ENCODE results near the gene PIK3R4.

The PIK3R4 gene

DNA sequence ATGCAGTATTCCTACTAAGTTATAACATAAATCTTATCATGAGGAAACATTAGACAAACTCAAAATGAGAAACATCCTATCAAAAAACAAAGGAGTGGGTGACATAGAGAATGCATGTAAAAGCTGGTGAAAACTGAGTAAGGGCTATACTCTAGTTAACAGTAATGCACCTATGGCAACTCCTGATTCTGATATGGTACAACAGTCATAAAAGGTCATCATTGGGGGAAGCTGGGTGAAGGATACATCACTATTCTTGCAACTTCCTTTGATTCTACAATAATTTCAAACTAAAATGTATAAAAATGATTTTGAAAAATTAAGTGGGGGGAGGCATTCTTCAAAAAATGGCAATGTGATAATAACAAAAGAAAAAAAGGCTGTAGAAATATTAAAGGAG is 6.8 kb downstream of the PIK3R4 start:
- DNase-seq = no peak

DNA sequence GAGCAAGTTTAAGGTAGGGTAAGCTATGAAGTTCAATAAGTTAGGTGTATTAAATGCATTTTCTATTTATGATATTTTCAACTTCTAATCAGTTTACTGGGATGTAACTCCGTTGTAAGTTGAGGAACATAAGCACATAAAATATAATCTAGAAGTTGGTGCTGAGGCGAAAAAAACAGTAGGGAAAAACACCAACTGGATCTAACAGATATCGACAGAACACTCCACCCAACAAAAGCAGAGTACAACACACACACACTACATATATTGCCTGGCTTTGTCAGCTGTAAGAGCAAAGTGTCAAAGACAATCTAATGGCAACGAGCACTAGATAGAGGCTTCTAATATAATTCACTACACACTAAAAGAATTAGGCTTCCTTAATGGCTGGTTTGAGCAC is 8.4 kb downstream of the PIK3R4 start:
- no peak for DNase-seq

DNA sequence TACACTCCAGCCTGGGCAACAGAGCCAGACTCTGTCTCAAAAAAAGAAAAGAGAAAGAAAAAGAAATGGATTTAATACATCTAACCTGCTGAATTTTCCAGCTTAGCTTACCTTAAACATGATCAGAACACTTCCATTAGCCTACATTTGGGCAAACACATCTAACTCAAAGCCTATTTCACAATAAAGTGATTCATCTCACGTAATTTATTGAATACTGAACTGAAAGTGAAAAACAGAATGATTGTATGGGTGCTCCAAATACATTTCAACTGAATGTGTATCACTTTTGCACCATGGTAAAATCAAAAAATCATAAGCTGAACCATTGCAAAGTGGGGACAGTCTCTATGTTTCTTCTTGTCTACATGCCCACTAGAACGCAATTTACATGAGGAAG is 9.0 kb downstream of the PIK3R4 start:
- DNase-seq = no peak

DNA sequence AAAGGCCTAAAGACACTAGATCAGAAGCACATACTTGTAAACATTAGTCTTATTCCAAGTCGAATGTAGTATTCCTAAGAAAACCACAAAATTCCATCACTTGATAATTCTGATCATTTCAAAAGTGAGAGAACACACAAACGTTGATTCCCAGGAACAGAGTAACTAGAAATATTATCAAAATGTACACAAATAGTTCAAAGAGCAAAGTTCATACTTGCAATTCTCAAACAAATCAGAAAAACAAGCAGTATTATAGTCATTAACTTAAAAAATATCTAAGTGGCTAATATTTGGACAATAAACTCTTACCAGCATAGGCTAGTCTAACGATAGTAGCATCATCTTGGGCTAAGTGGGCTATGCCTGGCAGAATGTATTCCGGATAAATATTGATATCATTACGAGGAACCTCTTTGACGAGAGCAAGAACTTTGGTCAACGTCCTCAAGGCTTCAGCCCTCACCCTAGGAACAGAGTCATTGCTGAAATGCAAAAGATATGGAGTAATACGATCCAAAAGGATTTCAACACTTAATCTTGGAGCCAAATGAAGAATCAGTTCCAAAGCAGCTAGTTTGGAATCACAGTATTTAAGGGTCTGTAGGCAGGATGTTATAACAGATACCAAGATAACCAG is 13.3 kb downstream of the PIK3R4 start:
- DNase-seq = no peak

GRCh38 chr3:130732501-130732900 is 14.1 kb downstream of the PIK3R4 start:
- no peak for DNase-seq

DNA sequence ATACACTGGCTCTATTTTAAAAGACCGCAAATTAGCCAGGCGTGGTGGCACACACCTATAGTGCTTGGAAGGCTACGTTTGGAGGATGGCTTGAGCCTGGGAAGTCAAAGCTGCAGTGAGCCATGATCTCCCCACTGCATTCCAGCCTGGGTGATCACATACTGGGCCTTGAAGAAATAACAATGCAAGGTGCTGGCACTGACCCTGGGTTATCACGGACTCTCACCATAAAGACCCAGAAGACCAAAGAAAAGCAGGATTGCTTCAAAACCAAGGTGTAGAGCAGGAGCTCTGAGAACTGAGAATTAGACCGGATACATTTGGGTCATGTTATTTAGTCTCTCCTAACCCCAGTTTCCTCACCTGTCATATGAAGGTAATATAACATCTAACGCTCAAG is 14.8 kb downstream of the PIK3R4 start:
- no peak for DNase-seq

DNA sequence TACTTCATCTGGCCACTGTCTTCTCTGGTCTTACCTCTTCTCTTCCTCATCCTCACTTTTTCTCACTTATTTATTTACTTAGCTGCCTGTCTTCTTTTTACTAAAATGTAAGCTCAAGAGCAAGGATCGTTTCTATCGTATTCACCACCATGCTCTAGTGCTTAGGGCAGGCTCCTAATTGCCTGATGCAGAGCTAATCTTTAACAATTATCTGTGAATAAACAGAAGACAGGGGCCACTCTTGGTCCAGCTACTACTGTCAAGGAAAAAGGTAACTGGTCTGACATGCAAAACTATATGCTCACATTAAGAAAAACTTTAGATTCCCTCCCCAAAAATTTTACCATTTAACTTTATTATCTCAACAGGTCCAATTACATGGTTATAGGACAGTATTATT is 17.5 kb downstream of the PIK3R4 start:
- DNase-seq = no peak

DNA sequence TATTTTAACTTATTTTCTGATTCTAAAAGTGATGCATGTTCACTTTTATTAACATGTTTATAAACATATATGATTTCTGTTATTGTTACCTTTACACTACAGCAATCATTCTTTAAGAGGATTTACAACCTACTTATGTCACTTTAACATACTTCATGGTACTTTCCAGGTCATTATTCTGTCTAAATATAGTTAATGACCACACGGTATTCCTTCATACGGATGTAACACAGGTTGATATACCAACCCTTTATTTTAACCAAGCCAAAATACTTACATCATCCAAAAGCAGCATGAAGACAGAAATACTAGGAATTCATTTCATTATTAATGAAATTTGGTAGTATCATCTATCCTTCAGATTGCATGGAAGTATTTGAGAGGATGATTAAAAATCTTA is 18.6 kb downstream of the PIK3R4 start:
- no peak for DNase-seq

GRCh38 chr3:130725746-130726145 is 20.9 kb downstream of the PIK3R4 start:
- DNase-seq = no peak

GRCh38 chr3:130715616-130716015 is 31.0 kb downstream of the PIK3R4 start:
- DNase-seq = no peak

DNA sequence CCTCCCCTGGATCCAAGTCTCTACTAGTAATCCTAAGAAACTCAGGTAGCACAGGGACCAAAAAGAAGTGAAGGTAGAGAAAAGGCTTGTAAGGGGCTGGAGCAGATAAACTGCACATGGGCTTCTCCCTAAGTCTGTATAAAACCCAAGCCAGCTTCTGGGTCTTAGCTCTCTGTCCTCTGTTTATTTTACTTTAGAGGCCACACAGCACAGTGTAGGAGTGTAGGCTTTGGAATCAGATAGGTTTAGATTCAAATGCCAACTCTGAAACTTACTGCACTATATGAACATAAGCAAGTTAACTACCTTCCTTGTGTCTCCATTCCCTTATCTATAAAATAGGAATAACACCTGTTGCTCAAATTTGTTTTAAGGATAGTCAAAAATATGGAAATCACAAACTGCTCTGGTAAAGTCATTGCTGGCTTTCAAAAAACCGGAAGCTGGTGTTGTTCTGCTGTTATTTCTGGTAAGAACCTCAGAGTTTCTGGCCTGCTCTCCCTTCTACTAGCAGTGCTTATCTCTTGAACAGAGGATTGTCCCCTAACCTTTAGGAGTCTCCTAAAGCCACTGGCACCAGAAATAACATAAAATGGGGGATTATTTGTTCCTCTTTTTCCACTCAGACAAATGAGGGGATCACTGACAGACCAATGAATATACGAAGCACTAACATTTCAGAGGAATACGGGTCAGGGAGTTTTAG is 33.8 kb downstream of the PIK3R4 start:
- DNase-seq = no peak

- DNase-seq = no peak
Observed at GRCh38 chr3:130711565-130712324, 34.9 kb downstream of the PIK3R4 start.

- no peak for DNase-seq
Observed at GRCh38 chr3:130709671-130710070, 37.0 kb downstream of the PIK3R4 start.

DNA sequence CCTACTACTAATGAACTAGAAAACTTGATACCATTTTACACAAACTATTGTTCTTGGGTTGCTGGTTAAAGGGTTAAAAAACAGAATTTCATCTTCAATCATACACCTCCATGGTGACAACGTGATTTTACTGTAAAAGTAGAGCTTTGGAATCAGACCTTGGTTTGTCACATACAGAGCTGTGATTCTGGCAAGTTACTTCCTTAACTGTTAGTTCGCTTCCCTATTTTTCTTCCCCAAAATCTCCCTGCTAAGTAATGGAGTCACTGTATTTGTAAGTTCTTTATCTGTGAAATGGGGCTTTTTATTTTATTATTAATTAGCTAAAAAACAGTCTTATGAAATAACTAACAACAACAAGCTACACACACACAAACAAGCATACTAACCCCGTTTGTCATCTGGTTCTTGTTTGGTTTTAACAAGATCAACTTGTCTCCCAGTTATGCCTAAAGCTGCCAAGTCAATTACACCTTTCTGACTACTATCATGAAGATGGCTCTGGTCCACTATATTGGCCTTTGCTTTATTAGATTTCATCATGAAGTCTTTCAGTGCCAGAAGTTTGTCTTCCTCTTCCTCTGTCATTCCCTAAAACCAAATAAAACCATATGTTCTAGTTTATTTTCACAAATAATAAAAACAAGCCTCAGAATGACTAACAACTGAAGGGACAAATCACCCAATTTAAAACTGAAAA is 38.6 kb downstream of the PIK3R4 start:
- no peak for DNase-seq

GRCh38 chr3:130705501-130705900 is 41.1 kb downstream of the PIK3R4 start:
- DNase-seq = no peak

GRCh38 chr3:130702985-130703384 is 43.6 kb downstream of the PIK3R4 start:
- no peak for DNase-seq

- DNase-seq = peak; percentile 58
Observed at GRCh38 chr3:130700541-130700940, 46.1 kb downstream of the PIK3R4 start.

DNA sequence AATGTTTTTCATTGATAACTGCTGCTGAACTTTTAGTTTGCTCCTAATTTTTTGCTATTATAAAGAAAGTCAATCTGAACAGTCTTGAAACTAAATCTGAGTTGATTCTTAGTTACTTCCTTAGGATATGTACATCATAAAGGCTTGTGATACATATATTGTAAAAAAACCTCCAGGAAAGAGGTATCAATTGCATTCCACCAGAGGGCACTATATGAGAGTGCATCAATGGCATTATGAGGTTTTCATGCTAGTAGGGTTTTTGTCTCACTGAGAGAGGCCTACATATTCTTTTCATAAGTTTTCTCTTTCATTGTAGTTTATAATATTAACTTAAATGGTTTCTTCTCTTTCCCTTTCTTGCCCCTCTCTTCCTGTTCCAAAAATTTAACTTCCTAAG is 46.9 kb downstream of the PIK3R4 start:
- no peak for DNase-seq

GRCh38 chr3:130693314-130693713 is 53.3 kb downstream of the PIK3R4 start:
- no peak for DNase-seq

DNA sequence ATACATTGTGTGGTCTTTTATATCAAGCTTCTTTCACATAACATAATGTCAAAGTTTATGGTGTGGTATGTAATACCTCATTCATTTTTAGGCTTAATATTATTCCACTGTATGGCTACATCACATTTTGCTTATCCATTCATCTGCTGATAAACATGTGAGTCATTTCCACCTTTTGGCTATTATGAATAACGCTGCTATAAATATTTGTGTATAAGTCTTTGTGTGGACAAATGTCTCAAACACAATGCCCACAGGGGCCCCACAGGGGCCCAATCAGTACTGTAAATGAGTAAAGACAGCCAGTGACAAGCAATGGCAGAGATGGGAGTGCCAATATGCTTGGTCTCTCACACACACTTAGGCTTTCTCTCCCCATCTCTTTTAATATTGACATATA is 54.2 kb downstream of the PIK3R4 start:
- no peak for DNase-seq

DNA sequence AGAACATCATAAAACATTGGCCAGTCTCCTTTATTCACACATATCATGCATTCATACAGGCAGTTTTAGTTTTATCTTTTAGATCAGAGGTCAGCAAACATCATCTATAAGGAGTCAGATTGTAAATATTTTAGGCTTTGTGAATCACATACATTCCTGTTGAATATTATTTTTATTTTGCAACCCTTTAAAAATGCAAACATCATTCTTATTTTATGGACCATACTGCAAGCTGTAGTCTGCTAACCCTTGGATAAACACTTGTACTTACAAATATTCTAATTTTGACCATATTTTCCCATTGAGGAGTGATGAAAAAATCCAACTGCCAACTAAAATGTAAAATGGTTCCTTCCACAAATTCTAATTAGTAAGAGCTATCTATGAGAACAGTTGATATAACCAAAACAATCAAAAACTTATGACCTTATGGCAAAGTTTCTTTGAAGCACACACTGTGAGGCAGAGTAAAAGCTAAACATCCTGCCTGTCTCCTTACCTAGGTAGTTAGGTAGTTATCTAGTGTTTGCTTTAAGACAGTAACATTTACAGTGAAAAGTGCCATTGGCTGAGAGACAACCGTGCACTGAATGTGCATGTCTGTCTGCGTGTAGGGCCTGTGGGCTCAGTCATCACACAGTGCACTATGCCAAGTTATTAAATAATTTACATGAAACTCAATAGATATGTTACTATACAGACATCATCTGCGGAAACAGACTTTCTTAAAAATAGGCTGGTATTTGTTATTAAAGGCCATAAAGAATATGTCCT is 57.7 kb downstream of the PIK3R4 start:
- DNase-seq = no peak

DNA sequence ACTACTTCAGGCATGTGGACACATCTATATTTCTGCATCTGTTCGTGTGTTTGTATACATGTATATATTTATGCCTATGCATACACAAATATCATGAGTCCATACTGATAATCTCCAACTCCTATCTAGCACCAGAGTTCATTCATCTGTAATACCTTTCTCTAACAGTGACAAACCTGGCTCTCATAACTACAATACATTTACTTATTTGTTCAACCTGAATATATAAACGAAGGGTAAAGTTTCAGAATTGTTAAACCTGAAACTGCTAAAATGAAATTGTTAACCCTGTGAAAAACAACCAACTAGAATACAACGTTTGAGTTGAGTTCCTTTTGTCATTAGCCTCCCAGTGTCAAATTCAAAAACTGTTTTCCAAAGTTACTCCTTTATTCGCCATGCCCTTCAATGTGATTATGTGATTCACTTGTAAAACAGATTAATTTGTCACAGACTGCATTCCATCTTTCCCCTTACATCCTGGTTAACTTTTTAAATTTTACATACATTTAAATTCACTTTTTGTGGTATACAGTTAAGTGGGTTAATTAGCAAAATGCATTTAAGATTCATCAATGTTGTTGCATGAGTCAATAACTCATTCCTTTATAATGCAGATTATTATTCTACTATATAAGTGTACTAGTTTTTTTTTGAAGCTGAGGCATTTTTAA is 58.5 kb downstream of the PIK3R4 start:
- DNase-seq = no peak

Data from right hindlimb (tissue), 1 donor.